Measurements from ENCODE around the gene RPL7L1.

Gene RPL7L1

GRCh38 chr6:42933205-42933604 is 53.8 kb downstream of the RPL7L1 start:
- DNase-seq: no peak

- no peak for DNase-seq
Observed at GRCh38 chr6:42935322-42935721, 55.9 kb downstream of the RPL7L1 start.

- no peak for DNase-seq
Observed at GRCh38 chr6:42936398-42936797, 57.0 kb downstream of the RPL7L1 start.

GRCh38 chr6:42937548-42938427 is 58.4 kb downstream of the RPL7L1 start:
- no peak for DNase-seq

GRCh38 chr6:42938428-42938796 is 59.0 kb downstream of the RPL7L1 start:
- no peak for DNase-seq

GRCh38 chr6:42938987-42939809 is 59.8 kb downstream of the RPL7L1 start:
- no peak for DNase-seq
